Kasumi-1 (cell line): Measurements from ENCODE around the gene GABPB2.

ENCODE experiments used
- DNase-seq, 2 experiments: peaks; one replicate each; lab custom pipeline; 2025; lab: John Stamatoyannopoulos, UW

GABPB2 gene

GRCh38 chr1:151133018-151133806 is 62.7 kb downstream of the GABPB2 start:
- no peak for DNase-seq

- no peak for DNase-seq
Observed at GRCh38 chr1:151134396-151134795, 63.8 kb downstream of the GABPB2 start.

- DNase-seq, result no peak
Observed at GRCh38 chr1:151134991-151135390, 64.4 kb downstream of the GABPB2 start.

GRCh38 chr1:151135433-151136385 is 65.1 kb downstream of the GABPB2 start:
- DNase-seq, result no peak

- no peak for DNase-seq
Observed at GRCh38 chr1:151137789-151138188, 67.2 kb downstream of the GABPB2 start.

- DNase-seq, result no peak
Observed at GRCh38 chr1:151142411-151143056, 72.0 kb downstream of the GABPB2 start.

GRCh38 chr1:151143057-151143435 is 72.5 kb downstream of the GABPB2 start:
- no peak for DNase-seq

- DNase-seq, result no peak
Observed at GRCh38 chr1:151143986-151144385, 73.4 kb downstream of the GABPB2 start.

- no peak for DNase-seq
Observed at GRCh38 chr1:151144474-151145303, 74.1 kb downstream of the GABPB2 start.

- DNase-seq, result no peak
Observed at GRCh38 chr1:151145304-151146071, 74.9 kb downstream of the GABPB2 start.

GRCh38 chr1:151146072-151146411 is 75.5 kb downstream of the GABPB2 start:
- DNase-seq, result no peak

GRCh38 chr1:151146412-151147131 is 76.0 kb downstream of the GABPB2 start, which contains the start of gene SEMA6C:
TSS of gene SEMA6C (minus strand) at chr1:151146631. CDS start at chr1:151142621, 4,010 bp downstream.
- DNase-seq, result peak; percentile 90 to 92

GRCh38 chr1:151147132-151147503 is 76.6 kb downstream of the GABPB2 start:
- no peak for DNase-seq

GRCh38 chr1:151147665-151148064 is 77.1 kb downstream of the GABPB2 start:
- no peak for DNase-seq

GRCh38 chr1:151156515-151156819 is 85.9 kb downstream of the GABPB2 start, which contains the start of gene TNFAIP8L2:
TSS of gene TNFAIP8L2 (plus strand) at chr1:151156649. CDS start at chr1:151158698, 2,049 bp downstream.
- DNase-seq, result peak; percentile 69 to 80

GRCh38 chr1:151157067-151157531 is 86.5 kb downstream of the GABPB2 start:
- DNase-seq, result peak; percentile 95

GRCh38 chr1:151158326-151158725 is 87.8 kb downstream of the GABPB2 start:
- DNase-seq, result no peak

- DNase-seq, result no peak
Observed at GRCh38 chr1:151158751-151159251, 88.2 kb downstream of the GABPB2 start.

GRCh38 chr1:151159373-151159772 is 88.8 kb downstream of the GABPB2 start:
- no peak for DNase-seq
